Smooth muscle cell (in vitro differentiated cells): Measurements from ENCODE around the gene MAP4K5. TPM values are rescaled to one million over a fixed set of nuclear protein-coding genes. Genes with fewer than 3 reads are reported as not detected.
A peak's percentile ranks its signal among the peaks of the same experiment; 100 is the strongest.

Experiments
- DNase-seq: peaks from one replicate; lab custom pipeline; 2025; ENCODE audit not compliant: unreplicated experiment; lab: John Stamatoyannopoulos, UW
- H2AFZ ChIP-seq: fragments of 200-600 bp; sonication (generic); 2 replicates; pipeline ENCODE4 v1.6.0; 2016; ENCODE audit warnings: antibody characterized with exemption, low read depth, mild to moderate bottlenecking
- H3F3A ChIP-seq: fragments of 200-600 bp; sonication (generic); 2 replicates; pipeline ENCODE4 v1.6.0; 2017; ENCODE audit warnings: antibody characterized with exemption, low read depth
- H3K27ac ChIP-seq: fragments of 200-600 bp; sonication (generic); 2 replicates; pipeline ENCODE4 v1.5.1; 2016; ENCODE audit warnings: low read depth, mild to moderate bottlenecking
- H3K27me3 ChIP-seq: fragments of 200-600 bp; sonication (generic); 2 replicates; pipeline ENCODE4 v1.6.1; 2016; ENCODE audit warnings: low read depth, mild to moderate bottlenecking
- H3K36me3 ChIP-seq: fragments of 200-600 bp; sonication (generic); 2 replicates; pipeline ENCODE4 v1.5.1; 2016; ENCODE audit warnings: low read depth
- H3K4me1 ChIP-seq: fragments of 200-600 bp; sonication (generic); 2 replicates; pipeline ENCODE4 v1.5.1; 2016; ENCODE audit warnings: low read depth
- H3K4me2 ChIP-seq: fragments of 200-600 bp; sonication (generic); 2 replicates; pipeline ENCODE4 v1.6.0; 2016; ENCODE audit warnings: mild to moderate bottlenecking
- H3K4me3 ChIP-seq: fragments of 200-600 bp; sonication (generic); 2 replicates; pipeline ENCODE4 v1.5.1; 2016; ENCODE audit warnings: mild to moderate bottlenecking
- H3K79me2 ChIP-seq: fragments of 200-600 bp; sonication (generic); 2 replicates; pipeline ENCODE4 v1.6.0; 2016; ENCODE audit warnings: low read depth, mild to moderate bottlenecking
- H3K9ac ChIP-seq: fragments of 200-600 bp; sonication (generic); 2 replicates; pipeline ENCODE4 v1.6.0; 2016; ENCODE audit warnings: low read depth
- H3K9me3 ChIP-seq: fragments of 200-600 bp; sonication (generic); replicated peaks from 2 replicates; pipeline ENCODE4 v1.5.1; 2016; ENCODE audit warnings: low read depth
- H4K20me1 ChIP-seq: fragments of 200-600 bp; sonication (generic); 2 replicates; pipeline ENCODE4 v1.6.0; 2016; ENCODE audit warnings: low read depth
- WGBS: methylation state at CpG from one replicate; pipeline ENCODE4 v1.1.7; 2016; ENCODE audit warnings: low lambda C conversion rate; 5-methylcytosine and 5-hydroxymethylcytosine counted together
- polyA plus RNA-seq: library from polyadenylated mRNA; unstranded; fragments of >200 nt; fragmentation: Nextera tagmentation; extraction: Ambion mirVana; gene quantifications from 2 replicates; pipeline ENCODE4 v1.2.1, GENCODE V29; 2016
- total RNA-seq: library from RNA; depleted of rRNA; stranded (reverse); fragments of >200 nt; gene quantifications from 2 replicates; pipeline ENCODE4 v1.2.3, GENCODE V29; 2014
- TF ChIP-seq, protein P1 (sequence below): fragments of 200-600 bp; sonication (generic); IDR thresholded peaks from 2 replicates; pipeline ENCODE4 v1.5.1; 2017; ENCODE audit warnings: borderline replicate concordance, mild to moderate bottlenecking, antibody characterized with exemption; ENCODE audit not compliant: insufficient read depth, poor library complexity, severe bottlenecking

Gene MAP4K5
- total and polyA plus RNA-seq, 2 experiments from 2014 or later: 35.4 to 115 TPM

DNA sequence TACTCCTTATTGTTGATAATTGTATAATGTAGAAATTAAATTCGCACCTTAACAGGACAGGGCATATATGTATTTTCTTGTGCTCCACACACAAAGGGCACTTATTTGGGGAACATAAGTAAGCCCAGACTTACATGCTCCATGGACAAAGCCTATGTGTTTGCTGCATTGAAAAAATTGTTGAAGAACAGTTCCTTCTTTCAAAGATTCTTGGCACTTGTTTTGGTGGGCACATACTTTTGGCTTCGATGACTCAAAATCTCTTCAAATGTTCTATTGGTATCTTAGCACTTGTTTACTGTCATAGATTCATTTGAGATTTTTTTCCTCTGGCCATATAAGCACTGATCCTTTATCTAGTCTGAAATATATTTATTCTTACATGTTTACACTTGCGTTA, 1.4 kb upstream of the MAP4K5 start:
- no peaks in the 10 kb centered on the region for H3K36me3 ChIP-seq
- peaks cover 29% of the 10 kb centered on the region for H3K79me2 ChIP-seq
- H3K4me3 ChIP-seq: peak overlapping the region; percentile 66
- peaks cover 27% of the 10 kb centered on the region for H4K20me1 ChIP-seq
- no peaks in the 10 kb centered on the region for H3F3A ChIP-seq
- no peak overlapping the region for H2AFZ ChIP-seq
- TF ChIP-seq, protein P1, sequence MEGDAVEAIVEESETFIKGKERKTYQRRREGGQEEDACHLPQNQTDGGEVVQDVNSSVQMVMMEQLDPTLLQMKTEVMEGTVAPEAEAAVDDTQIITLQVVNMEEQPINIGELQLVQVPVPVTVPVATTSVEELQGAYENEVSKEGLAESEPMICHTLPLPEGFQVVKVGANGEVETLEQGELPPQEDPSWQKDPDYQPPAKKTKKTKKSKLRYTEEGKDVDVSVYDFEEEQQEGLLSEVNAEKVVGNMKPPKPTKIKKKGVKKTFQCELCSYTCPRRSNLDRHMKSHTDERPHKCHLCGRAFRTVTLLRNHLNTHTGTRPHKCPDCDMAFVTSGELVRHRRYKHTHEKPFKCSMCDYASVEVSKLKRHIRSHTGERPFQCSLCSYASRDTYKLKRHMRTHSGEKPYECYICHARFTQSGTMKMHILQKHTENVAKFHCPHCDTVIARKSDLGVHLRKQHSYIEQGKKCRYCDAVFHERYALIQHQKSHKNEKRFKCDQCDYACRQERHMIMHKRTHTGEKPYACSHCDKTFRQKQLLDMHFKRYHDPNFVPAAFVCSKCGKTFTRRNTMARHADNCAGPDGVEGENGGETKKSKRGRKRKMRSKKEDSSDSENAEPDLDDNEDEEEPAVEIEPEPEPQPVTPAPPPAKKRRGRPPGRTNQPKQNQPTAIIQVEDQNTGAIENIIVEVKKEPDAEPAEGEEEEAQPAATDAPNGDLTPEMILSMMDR: no peak
- no peak overlapping the region for H3K9ac ChIP-seq
- no peak overlapping the region for H3K27ac ChIP-seq
- no peaks in the 10 kb centered on the region for H3K27me3 ChIP-seq
- no peak for DNase-seq
- no peaks in the 10 kb centered on the region for H3K9me3 ChIP-seq
- no peak overlapping the region for H3K4me2 ChIP-seq
- 90% methylated on average over 3 of the region's 3 CpGs for WGBS
- peaks cover 20% of the 10 kb centered on the region for H3K4me1 ChIP-seq

DNA sequence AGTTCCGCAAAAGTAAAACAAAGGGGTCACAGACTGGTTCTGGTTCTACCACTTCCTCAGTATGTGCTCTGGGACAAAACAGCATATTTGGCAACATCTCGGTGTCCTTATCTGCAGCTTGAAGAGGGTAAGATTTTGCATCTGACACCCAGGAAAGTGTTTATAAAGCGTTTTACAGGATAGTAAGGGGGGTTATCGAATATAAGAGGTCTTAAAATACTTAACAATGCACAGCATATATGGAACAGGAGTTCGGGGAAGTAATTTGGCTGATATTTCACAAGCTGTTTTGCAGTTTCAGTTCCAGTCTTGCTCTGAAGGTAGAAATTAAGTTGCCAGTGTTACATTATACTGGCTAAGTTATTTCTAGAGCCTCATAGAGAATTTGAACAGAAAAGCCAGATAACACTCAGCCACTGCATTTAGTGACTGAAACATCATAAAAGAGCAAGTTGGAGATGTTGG, 904 bp upstream of the MAP4K5 start:
- WGBS: 43% methylated on average over 5 of the region's 5 CpGs
- Histone ChIP-seq H3K9ac (no peak overlapping the region), H4K20me1 (peaks cover 32% of the 10 kb centered on the region), H3K4me3 (peak overlapping the region; percentile 66), H3K4me1 (peaks cover 20% of the 10 kb centered on the region), H3K4me2 (peak overlapping the region; percentile 87), H3K9me3 (no peaks in the 10 kb centered on the region), H3K79me2 (peaks cover 34% of the 10 kb centered on the region), H3K27me3 (no peaks in the 10 kb centered on the region), H2AFZ (peak overlapping the region; percentile 75), H3K27ac (no peak overlapping the region), H3K36me3 (no peaks in the 10 kb centered on the region), H3F3A (no peaks in the 10 kb centered on the region)
- TF ChIP-seq, protein P1: no peak
- DNase-seq: no peak

GRCh38 chr14:50531595-50532501, 521 bp downstream of the MAP4K5 start:
- Histone ChIP-seq H3K4me1 (peaks cover 24% of the 10 kb centered on the region), H3F3A (peaks cover 3% of the 10 kb centered on the region), H3K4me2 (peak overlapping the region; percentile 87), H2AFZ (peak overlapping the region; percentile 37), H3K9me3 (no peaks in the 10 kb centered on the region), H3K79me2 (peaks cover 49% of the 10 kb centered on the region), H3K9ac (peak overlapping the region; percentile 92), H3K27ac (peak overlapping the region; percentile 84), H4K20me1 (peaks cover 46% of the 10 kb centered on the region), H3K36me3 (no peaks in the 10 kb centered on the region), H3K4me3 (peak overlapping the region; percentile 66), H3K27me3 (no peaks in the 10 kb centered on the region)
- TF ChIP-seq, protein P1: no peak
- peak; percentile 32 for DNase-seq
- WGBS: 3% methylated on average over 44 of the region's 82 CpGs
